GM19240 (cell line): ENCODE data around the gene PTPRE.

Source experiments
- DNase-seq: peaks from one replicate; pipeline ENCODE4 v3.0.0; 2011; ENCODE audit warnings: low spot score; ENCODE audit not compliant: insufficient read length

The PTPRE gene

GRCh38 chr10:127951861-127952574 lies 45.1 kb downstream of the PTPRE start:
- no peak for DNase-seq

GRCh38 chr10:127952575-127952869 lies 45.6 kb downstream of the PTPRE start:
- DNase-seq, result no peak

GRCh38 chr10:127952918-127953317 lies 46.0 kb downstream of the PTPRE start:
- no peak for DNase-seq

GRCh38 chr10:127953876-127954275 lies 47.0 kb downstream of the PTPRE start:
- no peak for DNase-seq

- DNase-seq, result no peak
These were observed 52.5 kb downstream of the PTPRE start for GRCh38 chr10:127959428-127959827.

GRCh38 chr10:127961071-127961470 lies 54.2 kb downstream of the PTPRE start:
- no peak for DNase-seq

- DNase-seq, result no peak
These were observed 55.3 kb downstream of the PTPRE start for GRCh38 chr10:127962205-127962604.

- no peak for DNase-seq
These were observed 56.2 kb downstream of the PTPRE start for GRCh38 chr10:127963136-127963535.

GRCh38 chr10:127964621-127965020 lies 57.7 kb downstream of the PTPRE start:
- no peak for DNase-seq

- no peak for DNase-seq
These were observed 60.0 kb downstream of the PTPRE start for GRCh38 chr10:127966875-127967274.

- no peak for DNase-seq
These were observed 61.1 kb downstream of the PTPRE start for GRCh38 chr10:127968027-127968441.

- no peak for DNase-seq
These were observed 61.8 kb downstream of the PTPRE start for GRCh38 chr10:127968659-127969058.

- DNase-seq, result no peak
These were observed 64.4 kb downstream of the PTPRE start for GRCh38 chr10:127971101-127971946.

- DNase-seq, result no peak
These were observed 65.2 kb downstream of the PTPRE start for GRCh38 chr10:127971963-127972615.

- no peak for DNase-seq
These were observed 66.0 kb downstream of the PTPRE start for GRCh38 chr10:127972751-127973357.

GRCh38 chr10:127973791-127974311 lies 66.9 kb downstream of the PTPRE start:
- no peak for DNase-seq

GRCh38 chr10:127974911-127975310 lies 68.0 kb downstream of the PTPRE start:
- no peak for DNase-seq

GRCh38 chr10:127976286-127976685 lies 69.4 kb downstream of the PTPRE start:
- no peak for DNase-seq

GRCh38 chr10:127976701-127977356 lies 69.9 kb downstream of the PTPRE start:
- DNase-seq, result no peak

- no peak for DNase-seq
These were observed 70.6 kb downstream of the PTPRE start for GRCh38 chr10:127977357-127978009.

GRCh38 chr10:127978481-127978880 lies 71.6 kb downstream of the PTPRE start:
- DNase-seq, result no peak
